ENCODE measurements around the gene ROMO1. TPM values are rescaled to one million over a fixed set of nuclear protein-coding genes. Genes with fewer than 3 reads are reported as not detected.

ROMO1 gene
- total and polyA plus RNA-seq, 10 of the 15 experiments (the other 5 are each of a cell fraction or from before 2014, with no cell fraction given) = 23.2 to 631 (median 352) TPM

- CTCF ChIA-PET = interaction anchor here (0.7 to 2.5 kb wide), 6 partner anchors 19 to 79 kb away, joined by 3 to 9 read pairs (median 3); no protein-coding TSS in a partner anchor
- no peak for DNase-seq (ENCODE audit: low read depth, low spot score)
- TF ChIP-seq EGR1 (IDR thresholded peaks at IDR 0.05; ENCODE audit: borderline replicate concordance in 1 of 2, low read depth in 2 of 2, low read length in 2 of 2) (peak in 1 of 2 experiments; percentile 5; a peak in 1 of 3 replicates), STAT3 (IDR thresholded peaks at IDR 0.05; ENCODE audit: low read depth, low read length) (no peak), MXI1 (IDR thresholded peaks at IDR 0.05; ENCODE audit: low read depth, low read length) (peak; percentile 61; the same call in 1 of the 2 replicates), SMAD1 (IDR thresholded peaks at IDR 0.05; ENCODE audit: low read depth, partially characterized antibody) (peak; percentile 22), SP1 (IDR thresholded peaks at IDR 0.05; ENCODE audit: low read depth, low read length) (no peak), RELA (IDR thresholded peaks at IDR 0.05; ENCODE audit: borderline replicate concordance, partially characterized antibody) (no peak), CHD1 (IDR thresholded peaks at IDR 0.05; ENCODE audit: low read depth, low read length) (no peak), SPI1 (IDR thresholded peaks at IDR 0.05; ENCODE audit: borderline replicate concordance, insufficient read depth, low read depth, low read length) (peak; percentile 47; the same call in 1 of the 2 replicates), ZNF274 (IDR thresholded peaks at IDR 0.05; ENCODE audit: insufficient read depth, insufficient read length) (no peak), MTA3 (IDR thresholded peaks at IDR 0.05; ENCODE audit: borderline replicate concordance, low read length) (0 out of 2 replicates have a peak, but pooled peaks have one; percentile 47), FOXK2 (IDR thresholded peaks at IDR 0.05) (no peak), RUNX3 (IDR thresholded peaks at IDR 0.05; ENCODE audit: low read length) (peak; percentile 55; the same call in 1 of the 2 replicates), CBX3 (IDR thresholded peaks at IDR 0.05; ENCODE audit: borderline replicate concordance, low read depth) (no peak), POLR2AphosphoS5 (IDR thresholded peaks at IDR 0.05; ENCODE audit: low read length) (peak; percentile 75), MYC (IDR thresholded peaks at IDR 0.05; ENCODE audit: insufficient read depth, insufficient read length, insufficient replicate concordance, low read length, severe bottlenecking) (no peak), POLR2A (IDR thresholded peaks at IDR 0.05; ENCODE audit: low read depth, low read length) (peak; percentile 11; the same call in 1 of the 2 replicates), NKRF (conservative IDR thresholded peaks at IDR 0.05) (0 out of 2 replicates have a peak, but pooled peaks have one; percentile 15)
Measured at GRCh38 chr20:35663516-35664465, 35.4 kb upstream of the ROMO1 start.

More at GRCh38 chr20:35663516-35664465, 35.4 kb upstream of the ROMO1 start:
- H3K4me1 ChIP-seq (ENCODE audit: control insufficient read depth, insufficient read depth, low read length) = peaks cover 10% of the 10 kb centered on the region
- H3K36me3 ChIP-seq (ENCODE audit: control insufficient read depth in 2 of 2, insufficient read depth in 2 of 2, low read length in 1 of 2) = 0 out of 4 replicates have a peak, but pooled peaks cover 0 to 3% of the 10 kb centered on the region in 2 experiments
- FAIRE-seq (no peak), ATAC-seq (peak; percentile 55)
- RAD21 ChIA-PET (ENCODE audit: unreplicated experiment) = interaction anchor here (0.9 to 4.5 kb wide), 6 partner anchors 17 to 121 kb away, joined by 3 to 29 read pairs (median 4); partner anchors contain the start of genes ERGIC3, NFS1, RBM39 and ROMO1
- peak overlapping the region; percentile 94; the same call in 1 of the 2 replicates for H2AFZ ChIP-seq (ENCODE audit: control insufficient read depth, low read depth, low read length)
- SMC1A ChIA-PET (ENCODE audit: uncharacterized antibody, unreplicated experiment) = interaction anchor here (0.9 to 4.8 kb wide), 10 partner anchors 22 to 200 kb away, joined by 3 to 28 read pairs (median 4); partner anchors contain the start of genes ERGIC3, RBM39 and SPAG4
- intact Hi-C loops (cut with micrococcal nuclease; ENCODE audit: unreplicated experiment) (loop anchor here (2.0 kb wide), 2 partner anchors 45 to 79 kb away; partner anchors contain the start of gene RBM39), in situ Hi-C loops (cut with MboI) (no loop called here)
- H3K27me3 ChIP-seq (replicated peaks in 1 of 2; ENCODE audit: control insufficient read depth in 2 of 2, insufficient read depth in 2 of 2, low read length in 1 of 2) = no peaks in the 10 kb centered on the region
- POLR2A ChIA-PET = interaction anchor here (0.6 to 2.9 kb wide), 7 partner anchors 35 to 799 kb away, joined by 3 to 24 read pairs (median 4); partner anchors contain the start of genes NFS1, RBM39, ROMO1 and SCAND1
- H3K4me2 ChIP-seq (ENCODE audit: control insufficient read depth, insufficient read depth) = peak overlapping the region; percentile 98
- peak overlapping the region; percentile 87 for H3K27ac ChIP-seq (ENCODE audit: control insufficient read depth, insufficient read depth)
- peaks cover 62% of the 10 kb centered on the region for H3K79me2 ChIP-seq (ENCODE audit: control insufficient read depth, insufficient read depth, low read length)
- H4K20me1 ChIP-seq (ENCODE audit: control insufficient read depth, insufficient read depth) = peaks cover 10% of the 10 kb centered on the region
- BruUV-seq (replicated peaks) = no TSS peak
- H3K4me3 ChIP-seq = peak overlapping the region; percentile 87
- WGBS (ENCODE audit: insufficient coverage, insufficient replicate concordance, low lambda C conversion rate, missing lambda C conversion rate) = 2% methylated on average over 25 of the region's 28 CpGs
- H3K9ac ChIP-seq (ENCODE audit: control insufficient read depth, insufficient read depth, low read length) = peak overlapping the region; percentile 87
- H3K9me3 ChIP-seq (replicated peaks; ENCODE audit: control insufficient read depth, insufficient read depth, low read length) = no peaks in the 10 kb centered on the region

Measured in GM12878 (cell line).